ENCODE measurements around the gene KLC3. TPM values are rescaled to one million over a fixed set of nuclear protein-coding genes. Genes with fewer than 3 reads are reported as not detected.
"Not testable (repeated sequence)": the region's sequence is repeated elsewhere in the genome, so short reads cannot be mapped to it uniquely, and the experiment has no call there.

KLC3 gene
- total RNA-seq, 1 donor from 2014 or later: 8.9 TPM

DNA sequence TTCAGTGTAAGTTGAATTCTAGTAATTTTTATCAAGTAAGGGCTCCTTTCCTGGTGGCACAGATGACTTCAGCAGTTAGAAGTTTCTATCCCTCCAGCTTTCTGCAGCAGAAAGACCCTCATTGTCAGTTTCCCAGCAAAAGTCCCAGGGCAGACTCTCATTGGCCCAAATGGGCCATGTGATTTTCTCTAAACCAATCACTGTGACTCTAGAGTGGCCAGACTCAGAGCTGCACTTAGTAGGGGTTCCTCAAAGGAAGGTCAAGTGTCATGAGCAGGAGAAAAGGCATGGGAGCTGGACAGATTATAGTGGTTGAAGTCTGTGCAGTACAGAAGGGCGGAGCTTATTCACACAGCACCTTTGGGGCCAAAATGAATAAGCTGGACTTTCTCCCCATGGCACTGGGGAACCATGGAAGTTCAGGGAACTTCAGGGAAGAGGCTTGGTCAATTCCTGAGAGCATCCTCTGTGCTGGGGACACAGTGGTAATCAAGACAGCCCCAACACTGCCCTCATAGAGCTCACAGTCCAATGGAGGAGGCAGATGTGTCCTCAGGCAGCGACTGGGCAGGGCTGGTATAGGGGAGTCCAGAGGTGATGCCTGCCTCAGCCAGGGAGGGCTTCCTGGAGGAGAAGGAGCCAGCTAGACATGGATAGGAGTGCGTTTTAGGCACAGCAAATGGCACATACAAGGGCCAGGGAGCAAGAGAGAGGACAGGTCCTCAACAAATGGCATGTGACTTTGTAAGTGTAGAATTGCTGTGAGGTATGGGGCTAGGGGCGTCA lies 36.2 kb upstream of the KLC3 start:
- DNase-seq (ENCODE audit: low read depth): no peak
- TF ChIP-seq, protein P1, sequence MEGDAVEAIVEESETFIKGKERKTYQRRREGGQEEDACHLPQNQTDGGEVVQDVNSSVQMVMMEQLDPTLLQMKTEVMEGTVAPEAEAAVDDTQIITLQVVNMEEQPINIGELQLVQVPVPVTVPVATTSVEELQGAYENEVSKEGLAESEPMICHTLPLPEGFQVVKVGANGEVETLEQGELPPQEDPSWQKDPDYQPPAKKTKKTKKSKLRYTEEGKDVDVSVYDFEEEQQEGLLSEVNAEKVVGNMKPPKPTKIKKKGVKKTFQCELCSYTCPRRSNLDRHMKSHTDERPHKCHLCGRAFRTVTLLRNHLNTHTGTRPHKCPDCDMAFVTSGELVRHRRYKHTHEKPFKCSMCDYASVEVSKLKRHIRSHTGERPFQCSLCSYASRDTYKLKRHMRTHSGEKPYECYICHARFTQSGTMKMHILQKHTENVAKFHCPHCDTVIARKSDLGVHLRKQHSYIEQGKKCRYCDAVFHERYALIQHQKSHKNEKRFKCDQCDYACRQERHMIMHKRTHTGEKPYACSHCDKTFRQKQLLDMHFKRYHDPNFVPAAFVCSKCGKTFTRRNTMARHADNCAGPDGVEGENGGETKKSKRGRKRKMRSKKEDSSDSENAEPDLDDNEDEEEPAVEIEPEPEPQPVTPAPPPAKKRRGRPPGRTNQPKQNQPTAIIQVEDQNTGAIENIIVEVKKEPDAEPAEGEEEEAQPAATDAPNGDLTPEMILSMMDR (IDR thresholded peaks at IDR 0.05; ENCODE audit: insufficient read depth, low read length, poor library complexity, severe bottlenecking): no peak
- H3K4me3 ChIP-seq (ENCODE audit: low read depth, low read length): no peak overlapping the region
- H3K36me3 ChIP-seq (ENCODE audit: control insufficient read depth, insufficient read depth, low read length): no peaks in the 10 kb centered on the region
- peaks cover 10% of the 10 kb centered on the region for H3K27me3 ChIP-seq (ENCODE audit: control insufficient read depth, insufficient read depth, low read length)

DNA sequence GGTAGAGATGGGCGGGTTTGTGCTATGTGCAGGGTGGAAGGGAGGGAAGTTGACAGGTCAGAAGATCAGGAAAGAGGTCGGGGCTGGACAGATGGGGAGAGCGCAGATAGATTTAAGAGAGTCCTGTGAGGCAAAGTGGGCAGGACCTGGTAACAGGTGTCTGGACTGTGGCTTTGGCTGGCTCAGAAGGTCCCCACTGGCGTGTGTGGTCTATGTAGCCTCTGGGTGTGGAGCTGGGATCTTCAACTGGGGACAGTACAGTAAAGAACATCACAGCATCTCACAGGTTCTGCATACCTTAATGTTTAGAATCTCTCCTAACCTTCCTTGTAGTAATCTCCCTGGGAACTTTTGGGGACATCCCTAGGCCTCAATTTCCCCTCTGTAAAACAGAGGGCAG lies 35.5 kb upstream of the KLC3 start:
- Histone ChIP-seq H3K27me3 (ENCODE audit: control insufficient read depth, insufficient read depth, low read length) (peaks cover 10% of the 10 kb centered on the region), H3K36me3 (ENCODE audit: control insufficient read depth, insufficient read depth, low read length) (no peaks in the 10 kb centered on the region), H3K4me3 (ENCODE audit: low read depth, low read length) (no peak overlapping the region)
- TF ChIP-seq, protein P1 (IDR thresholded peaks at IDR 0.05; ENCODE audit: insufficient read depth, low read length, poor library complexity, severe bottlenecking): no peak
- DNase-seq (ENCODE audit: low read depth): no peak

DNA sequence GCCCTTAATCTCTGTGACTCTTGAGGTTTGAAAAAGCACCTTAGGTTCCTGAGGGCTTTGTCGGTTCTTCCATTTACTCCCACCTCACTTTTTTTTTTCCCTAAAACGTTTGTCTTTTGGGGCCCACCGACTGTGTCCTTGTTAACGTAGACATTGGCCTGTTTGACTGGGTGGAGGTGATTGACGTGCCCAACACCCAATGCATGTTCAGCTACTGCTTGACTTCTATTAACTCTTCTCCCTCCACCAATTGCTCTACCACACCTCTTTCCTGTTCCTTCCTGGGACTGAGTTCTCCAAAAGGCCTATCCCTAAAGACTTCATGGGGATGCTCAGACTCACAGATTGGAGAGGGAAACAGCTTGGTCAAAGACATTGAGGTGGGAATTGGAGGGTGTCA lies 35.1 kb upstream of the KLC3 start:
- no peak for DNase-seq (ENCODE audit: low read depth)
- no peaks in the 10 kb centered on the region for H3K36me3 ChIP-seq (ENCODE audit: control insufficient read depth, insufficient read depth, low read length)
- TF ChIP-seq, protein P1 (IDR thresholded peaks at IDR 0.05; ENCODE audit: insufficient read depth, low read length, poor library complexity, severe bottlenecking): no peak
- H3K27me3 ChIP-seq (ENCODE audit: control insufficient read depth, insufficient read depth, low read length): peaks cover 10% of the 10 kb centered on the region
- H3K4me3 ChIP-seq (ENCODE audit: low read depth, low read length): no peak overlapping the region

DNA sequence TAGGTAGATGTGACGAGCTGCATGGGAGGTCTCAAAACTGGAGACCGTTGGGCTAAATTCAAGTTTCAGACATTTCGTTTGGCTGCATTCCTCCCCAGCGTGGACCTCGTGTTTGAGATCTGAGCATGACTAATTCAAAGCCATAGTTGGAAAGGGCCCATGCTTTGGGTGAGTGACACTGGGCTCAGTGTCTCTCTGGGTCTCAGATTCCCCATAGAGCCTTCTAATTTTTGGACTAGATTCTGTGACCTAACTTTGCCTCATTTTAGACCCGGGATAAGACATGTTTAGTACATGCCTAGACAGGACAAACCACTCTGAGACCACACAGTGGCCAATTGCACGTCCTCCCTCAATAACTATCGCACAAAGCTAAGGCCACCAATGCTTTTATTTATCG lies 34.5 kb upstream of the KLC3 start:
- TF ChIP-seq, protein P1 (IDR thresholded peaks at IDR 0.05; ENCODE audit: insufficient read depth, low read length, poor library complexity, severe bottlenecking): no peak
- Histone ChIP-seq H3K4me3 (ENCODE audit: low read depth, low read length) (no peak overlapping the region), H3K36me3 (ENCODE audit: control insufficient read depth, insufficient read depth, low read length) (no peaks in the 10 kb centered on the region), H3K27me3 (ENCODE audit: control insufficient read depth, insufficient read depth, low read length) (peaks cover 10% of the 10 kb centered on the region)
- no peak for DNase-seq (ENCODE audit: low read depth)

DNA sequence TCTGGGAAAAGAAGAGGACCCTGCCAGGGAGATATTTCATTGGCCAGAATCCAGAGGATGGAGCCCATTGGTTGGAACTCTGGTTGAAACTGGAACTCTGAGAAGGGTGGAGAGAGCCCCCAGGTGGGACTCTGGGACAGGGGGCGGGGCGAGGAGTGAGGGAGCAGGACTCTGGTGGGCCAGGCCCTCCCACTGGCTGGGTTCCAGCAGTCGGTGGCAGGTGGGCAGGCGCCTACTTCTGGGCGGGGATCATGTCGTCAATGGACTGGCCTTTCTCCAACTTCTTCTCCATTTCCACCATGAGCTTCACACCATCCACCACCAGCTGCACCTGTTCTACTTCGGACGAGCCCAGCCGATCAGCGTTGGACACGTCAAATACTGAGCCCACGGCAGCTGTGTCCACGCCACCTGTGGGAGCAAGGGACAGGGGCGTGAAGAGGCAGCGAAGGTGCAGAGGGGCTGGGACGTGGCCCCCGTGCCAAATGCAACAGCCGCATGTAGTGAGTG lies 34.0 kb upstream of the KLC3 start:
- DNase-seq (ENCODE audit: low read depth): no peak
- Histone ChIP-seq H3K36me3 (ENCODE audit: control insufficient read depth, insufficient read depth, low read length) (no peaks in the 10 kb centered on the region), H3K27me3 (ENCODE audit: control insufficient read depth, insufficient read depth, low read length) (peaks cover 10% of the 10 kb centered on the region), H3K4me3 (ENCODE audit: low read depth, low read length) (no peak overlapping the region)
- TF ChIP-seq, protein P1 (IDR thresholded peaks at IDR 0.05; ENCODE audit: insufficient read depth, low read length, poor library complexity, severe bottlenecking): no peak

DNA sequence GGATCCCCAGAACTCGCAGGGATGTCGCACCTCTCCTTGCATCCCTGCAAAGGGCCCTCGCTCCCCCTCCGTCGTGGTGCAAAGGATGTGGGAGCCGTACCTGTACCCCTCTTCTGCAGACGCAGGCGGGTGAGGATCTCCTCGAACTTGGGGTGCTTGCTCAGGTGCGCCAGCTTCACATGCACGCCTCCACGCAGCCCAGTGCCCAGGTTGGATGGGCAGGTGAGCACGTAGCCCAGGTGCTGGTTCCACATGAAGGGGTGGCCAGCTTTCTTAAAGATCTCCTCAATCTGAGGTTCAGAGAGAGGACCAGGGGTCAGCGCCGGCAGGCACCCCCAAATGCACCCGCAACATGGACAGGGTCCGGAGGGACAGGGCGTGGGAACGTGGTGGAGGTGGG lies 33.2 kb upstream of the KLC3 start:
- Histone ChIP-seq H3K27me3 (ENCODE audit: control insufficient read depth, insufficient read depth, low read length) (peaks cover 10% of the 10 kb centered on the region), H3K36me3 (ENCODE audit: control insufficient read depth, insufficient read depth, low read length) (no peaks in the 10 kb centered on the region), H3K4me3 (ENCODE audit: low read depth, low read length) (no peak overlapping the region)
- TF ChIP-seq, protein P1 (IDR thresholded peaks at IDR 0.05; ENCODE audit: insufficient read depth, low read length, poor library complexity, severe bottlenecking): no peak
- no peak for DNase-seq (ENCODE audit: low read depth)

DNA sequence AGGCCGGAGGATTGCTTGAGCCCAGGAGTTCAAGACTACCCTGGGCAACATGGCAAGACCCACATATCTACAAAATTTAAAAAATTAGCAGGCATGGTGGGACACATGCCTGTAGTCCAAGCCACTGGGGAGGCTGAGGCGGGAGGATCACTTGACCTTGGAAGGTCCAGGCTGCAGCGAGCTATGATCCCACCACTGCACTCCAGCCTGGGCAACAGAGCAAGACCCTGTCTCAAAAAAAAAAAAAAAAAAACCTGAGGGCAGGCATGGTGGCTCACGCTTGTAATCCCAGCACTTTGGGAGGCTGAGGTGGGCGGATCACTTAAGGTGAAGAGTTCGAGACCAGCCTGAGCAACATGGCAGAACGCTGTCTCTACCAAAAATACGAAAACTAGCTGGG lies 31.2 kb upstream of the KLC3 start:
- H3K4me3 ChIP-seq (ENCODE audit: low read depth, low read length); DNase-seq (ENCODE audit: low read depth); H3K36me3 ChIP-seq (ENCODE audit: control insufficient read depth, insufficient read depth, low read length): not testable (repeated sequence)
- peaks cover 13% of the 10 kb centered on the region for H3K27me3 ChIP-seq (ENCODE audit: control insufficient read depth, insufficient read depth, low read length)

Data from kidney epithelial cell (primary cell).